B cell (primary cell): ENCODE results near the gene C15orf62. TPM values are rescaled to one million over a fixed set of nuclear protein-coding genes. Genes with fewer than 3 reads are reported as not detected.

ENCODE experiments used
- ATAC-seq: fragments of 200-7000 bp; cut with Tn5 transposase; one replicate; pipeline ENCODE4 v1.10.0; 2021; ENCODE audit warnings: low read depth, mild to moderate bottlenecking, moderate number of reproducible peaks, moderate library complexity
- CTCF ChIA-PET: fragments of 350-600 bp; sonication (Branson Sonifier 250); formaldehyde crosslinking; loops from one replicate; lab custom pipeline; 2021; ENCODE audit warnings: antibody characterized with exemption, inconsistent platforms; lab: Charles Lee
- POLR2A ChIA-PET: fragments of 350-600 bp; sonication (Branson Sonifier 250); formaldehyde crosslinking; loops from one replicate; lab custom pipeline; 2021; ENCODE audit warnings: antibody characterized with exemption; lab: Charles Lee
- DNase-seq: peaks from one replicate; pipeline ENCODE4 v3.0.0; 2013
- H2AFZ ChIP-seq: 2 replicates; pipeline ENCODE4 v1.6.1; 2012; ENCODE audit warnings: mild to moderate bottlenecking, low read depth, low read length; ENCODE audit not compliant: insufficient read depth, poor library complexity, severe bottlenecking
- H3K27ac ChIP-seq, 2 donors: 1 replicate in 1 of 2; 2 replicates in 1 of 2; pipeline ENCODE4 v1.5.1; 2012 to 2013; ENCODE audit warnings: low read length in 2 of 2, mild to moderate bottlenecking in 2 of 2, moderate library complexity in 1 of 2
- H3K27me3 ChIP-seq, 4 experiments: fragments of 200-600 bp in 1 of 4; sonication (generic) in 1 of 4; replicated peaks in 1 of 4; 1 replicate in 2 of 4; 2 replicates in 2 of 4; pipeline versions ENCODE4 v1.6.1 to v1.7.0; 2013 to 2016; ENCODE audit warnings: low read length in 3 of 4, mild to moderate bottlenecking in 2 of 4, mixed read lengths in 1 of 4, moderate library complexity in 1 of 4; ENCODE audit not compliant: insufficient read depth in 4 of 4, control insufficient read depth in 3 of 4; ENCODE audit errors: control extremely low read depth in 1 of 4
- H3K36me3 ChIP-seq, 2 experiments: replicated peaks in 1 of 2; 1 replicate in 1 of 2; 2 replicates in 1 of 2; pipeline versions ENCODE4 v1.6.1 to v1.7.1; 2013; ENCODE audit warnings: low read length in 1 of 2; ENCODE audit not compliant: insufficient read depth in 2 of 2, control insufficient read depth in 1 of 2; ENCODE audit errors: control extremely low read depth in 1 of 2, extremely low read depth in 1 of 2
- H3K4me1 ChIP-seq, 2 donors: fragments of 200-600 bp in 1 of 2; sonication (generic) in 1 of 2; 1 replicate in 1 of 2; 2 replicates in 1 of 2; pipeline versions ENCODE4 v1.5.1 to v1.6.1; 2013 to 2017; ENCODE audit warnings: low read length in 2 of 2; ENCODE audit not compliant: control insufficient read depth in 2 of 2, insufficient read depth in 2 of 2
- H3K4me2 ChIP-seq: replicated peaks from 2 replicates; pipeline ENCODE3; 2012; ENCODE audit warnings: mild to moderate bottlenecking, low read depth, low read length; ENCODE audit not compliant: poor library complexity, severe bottlenecking
- H3K4me3 ChIP-seq, 5 experiments: fragments of 200-600 bp in 1 of 5; sonication (generic) in 1 of 5; 1 replicate in 3 of 5; 2 replicates in 2 of 5; pipeline versions ENCODE4 v1.5.1 to v1.7.0; 2011 to 2016; ENCODE audit warnings: low read length in 4 of 5, mild to moderate bottlenecking in 4 of 5, low read depth in 2 of 5, control low read depth in 1 of 5, moderate library complexity in 1 of 5; ENCODE audit not compliant: insufficient read depth in 1 of 5; ENCODE audit errors: control extremely low read depth in 1 of 5, extremely low read depth in 1 of 5
- H3K79me2 ChIP-seq: fragments of 200-600 bp; sonication (generic); one replicate; pipeline ENCODE4 v1.6.0; 2016; ENCODE audit warnings: low read length; ENCODE audit not compliant: control insufficient read depth, insufficient read depth
- H3K9ac ChIP-seq: fragments of 200-600 bp; sonication (generic); 2 replicates; pipeline ENCODE4 v1.6.1; 2017; ENCODE audit warnings: mild to moderate bottlenecking, low read length, moderate library complexity
- H3K9me3 ChIP-seq, 3 donors: one replicate each; pipeline versions ENCODE4 v1.6.1 to v1.7.1; 2013; ENCODE audit warnings: low read length in 2 of 3; ENCODE audit not compliant: control insufficient read depth in 2 of 3, insufficient read depth in 1 of 3; ENCODE audit errors: control extremely low read depth in 1 of 3
- H4K20me1 ChIP-seq: 2 replicates; pipeline ENCODE4 v1.6.0; 2012; ENCODE audit warnings: mild to moderate bottlenecking, low read length; ENCODE audit not compliant: insufficient read depth, control insufficient read depth, poor library complexity, severe bottlenecking
- H3K27ac Mint-ChIP-seq: one replicate; pipeline ENCODE4 v1.8.0; 2021; ENCODE audit warnings: mixed read lengths
- H3K27me3 Mint-ChIP-seq: one replicate; pipeline ENCODE4 v1.8.0; 2021; ENCODE audit warnings: mixed read lengths
- H3K4me1 Mint-ChIP-seq: one replicate; pipeline ENCODE4 v1.8.0; 2021; ENCODE audit warnings: mixed read lengths
- H3K4me3 Mint-ChIP-seq: one replicate; pipeline ENCODE4 v1.8.0; 2021; ENCODE audit warnings: mixed read lengths
- H3K9me3 Mint-ChIP-seq: one replicate; pipeline ENCODE4 v1.8.0; 2022; ENCODE audit warnings: mixed read lengths; ENCODE audit not compliant: insufficient read depth
- EZH2 ChIP-seq: IDR thresholded peaks from 2 replicates; pipeline ENCODE4 v1.6.1; 2012; ENCODE audit warnings: borderline replicate concordance, low read depth, mild to moderate bottlenecking, moderate library complexity, low read length; ENCODE audit not compliant: insufficient read depth, poor library complexity, severe bottlenecking
- WGBS: methylation state at CpG from one replicate; pipeline ENCODE4 v1.1.5; 2013; ENCODE audit warnings: missing lambda C conversion rate; ENCODE audit not compliant: insufficient coverage; 5-methylcytosine and 5-hydroxymethylcytosine counted together
- intact Hi-C: fragments of 100-400 bp; cut with micrococcal nuclease; formaldehyde crosslinking; loops from one replicate; pipeline ENCODE4 v1.10.0; 2022
- polyA plus RNA-seq: library from polyadenylated mRNA; depleted of rRNA; stranded (reverse); fragments of >200 nt; gene quantifications from 2 replicates; pipeline ENCODE4 v1.2.3, GENCODE V29; 2012
- total RNA-seq, 2 donors: library from RNA; stranded (reverse); fragments of 120-200 nt in 1 of 2; gene quantifications; 1 replicate in 1 of 2; 2 replicates in 1 of 2; pipeline versions ENCODE4 v1.2.3 to v1.2.4, GENCODE V29; 2013 to 2022
- TF ChIP-seq, protein P1 (sequence below): fragments of 200-600 bp; IDR thresholded peaks from one replicate; pipeline ENCODE4 v1.8.0; 2022; ENCODE audit warnings: antibody characterized with exemption, mild to moderate bottlenecking

C15orf62 gene
- total and polyA plus RNA-seq, 2 donors (not counting 1 experiment from before 2014, with no cell fraction given) = 0.30 to 9.5 TPM

DNA sequence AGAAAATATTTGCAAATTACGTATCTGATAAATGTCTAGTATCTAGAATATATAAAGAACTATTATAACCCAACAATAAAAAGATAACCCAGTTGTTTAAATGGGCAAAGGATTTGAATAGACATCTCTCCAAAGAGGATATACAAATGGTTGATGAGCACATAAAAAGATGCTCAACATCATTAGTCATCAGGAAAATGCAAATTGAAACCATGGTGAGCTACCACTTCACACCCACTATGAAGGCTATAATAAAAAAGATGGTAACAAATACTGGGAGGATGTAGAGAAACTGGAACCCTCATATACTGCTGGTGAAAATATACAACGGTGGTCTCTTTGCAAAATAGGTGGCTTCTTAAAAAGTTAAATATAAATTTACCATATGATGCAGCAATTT, 46.8 kb upstream of the C15orf62 start:
- Histone ChIP-seq H3K9me3 (no peaks in the 10 kb centered on the region), H4K20me1 (no peaks in the 10 kb centered on the region), H3K36me3 (no peaks in the 10 kb centered on the region), H3K79me2 (no peaks in the 10 kb centered on the region), H3K9ac (no peak overlapping the region), H3K4me2 (no peak overlapping the region), H3K4me1 (no peaks in the 10 kb centered on the region), H2AFZ (no peak overlapping the region), H3K4me3 (no peak overlapping the region), H3K27me3 (no peaks in the 10 kb centered on the region), H3K27ac (no peak overlapping the region)
- intact Hi-C loops = no loop called here
- WGBS = no CpG with 5 or more reads among the region's 2 CpGs
- Mint-ChIP-seq H3K9me3 (no peaks in the 10 kb centered on the region), H3K4me3 (no peak overlapping the region), H3K27ac (no peak overlapping the region), H3K4me1 (no peaks in the 10 kb centered on the region), H3K27me3 (no peaks in the 10 kb centered on the region)
- no peak for TF ChIP-seq EZH2
- TF ChIP-seq, protein P1, sequence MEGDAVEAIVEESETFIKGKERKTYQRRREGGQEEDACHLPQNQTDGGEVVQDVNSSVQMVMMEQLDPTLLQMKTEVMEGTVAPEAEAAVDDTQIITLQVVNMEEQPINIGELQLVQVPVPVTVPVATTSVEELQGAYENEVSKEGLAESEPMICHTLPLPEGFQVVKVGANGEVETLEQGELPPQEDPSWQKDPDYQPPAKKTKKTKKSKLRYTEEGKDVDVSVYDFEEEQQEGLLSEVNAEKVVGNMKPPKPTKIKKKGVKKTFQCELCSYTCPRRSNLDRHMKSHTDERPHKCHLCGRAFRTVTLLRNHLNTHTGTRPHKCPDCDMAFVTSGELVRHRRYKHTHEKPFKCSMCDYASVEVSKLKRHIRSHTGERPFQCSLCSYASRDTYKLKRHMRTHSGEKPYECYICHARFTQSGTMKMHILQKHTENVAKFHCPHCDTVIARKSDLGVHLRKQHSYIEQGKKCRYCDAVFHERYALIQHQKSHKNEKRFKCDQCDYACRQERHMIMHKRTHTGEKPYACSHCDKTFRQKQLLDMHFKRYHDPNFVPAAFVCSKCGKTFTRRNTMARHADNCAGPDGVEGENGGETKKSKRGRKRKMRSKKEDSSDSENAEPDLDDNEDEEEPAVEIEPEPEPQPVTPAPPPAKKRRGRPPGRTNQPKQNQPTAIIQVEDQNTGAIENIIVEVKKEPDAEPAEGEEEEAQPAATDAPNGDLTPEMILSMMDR = no peak
- ChIA-PET POLR2A (no interaction called here), CTCF (interaction anchor here (0.7 kb wide), 2 partner anchors 117 to 169 kb away, joined by 3 read pairs; no protein-coding TSS in a partner anchor)
- no peak for DNase-seq
- no peak for ATAC-seq

DNA sequence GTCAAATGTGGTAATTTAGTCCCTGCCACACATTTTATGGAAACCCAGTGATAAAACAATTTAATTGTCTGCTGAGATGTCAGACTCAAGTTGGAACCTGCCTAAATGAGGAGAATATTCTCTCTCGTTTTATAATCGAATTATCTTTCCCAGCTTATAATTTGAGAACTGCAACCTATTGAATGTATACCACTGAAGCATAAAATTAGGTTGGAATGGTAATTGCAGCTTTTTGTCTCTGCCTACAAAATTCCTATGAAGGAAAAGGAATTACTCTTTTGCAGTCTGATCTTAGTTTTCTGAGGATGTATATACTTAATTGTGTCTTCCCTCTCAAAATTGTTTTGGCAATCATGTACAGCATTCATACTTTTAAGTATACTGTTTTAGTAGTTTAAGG, 45.9 kb upstream of the C15orf62 start:
- ChIA-PET POLR2A (no interaction called here), CTCF (interaction anchor here (0.6 to 1.0 kb wide), 2 partner anchors 59 to 559 kb away, joined by 3 to 4 read pairs; no protein-coding TSS in a partner anchor)
- no peak overlapping the region for H3K4me2 ChIP-seq
- WGBS = no CpG with 5 or more reads among the region's 2 CpGs
- H3K4me3 ChIP-seq = no peak overlapping the region
- H3K79me2 ChIP-seq = no peaks in the 10 kb centered on the region
- H3K4me1 Mint-ChIP-seq = no peaks in the 10 kb centered on the region
- H3K9me3 ChIP-seq = no peaks in the 10 kb centered on the region
- H3K27me3 Mint-ChIP-seq = no peaks in the 10 kb centered on the region
- H3K36me3 ChIP-seq = no peaks in the 10 kb centered on the region
- H3K27ac ChIP-seq = no peak overlapping the region
- no peak overlapping the region for H3K27ac Mint-ChIP-seq
- no peak overlapping the region for H3K4me3 Mint-ChIP-seq
- H2AFZ ChIP-seq = no peak overlapping the region
- H3K9me3 Mint-ChIP-seq = no peaks in the 10 kb centered on the region
- TF ChIP-seq, protein P1 = no peak
- no peak for TF ChIP-seq EZH2
- H3K4me1 ChIP-seq = no peaks in the 10 kb centered on the region
- intact Hi-C loops = no loop called here
- H3K27me3 ChIP-seq = no peaks in the 10 kb centered on the region
- no peak overlapping the region for H3K9ac ChIP-seq
- DNase-seq = no peak
- no peaks in the 10 kb centered on the region for H4K20me1 ChIP-seq
- no peak for ATAC-seq
